ENCODE results near the gene AOPEP.

GRCh38 chr9:94851467-94851866, 125.0 kb downstream of the AOPEP start:
- TF ChIP-seq CTCF (IDR thresholded peaks at IDR 0.05) (no peak), POLR2A (IDR thresholded peaks at IDR 0.05) (no peak)

Measured in suprapubic skin (tissue), 3 donors.